M059J (cell line): Measurements from ENCODE around the gene PRG3. TPM values are rescaled to one million over a fixed set of nuclear protein-coding genes. Genes with fewer than 3 reads are reported as not detected.

Experiments
- DNase-seq: peaks from one replicate; pipeline ENCODE4 v3.0.0-alpha.2; 2012; ENCODE audit warnings: low read depth
- total RNA-seq: library from RNA; depleted of rRNA; stranded (reverse); fragments of >200 nt; shearing (Covaris generic); gene quantifications from 2 replicates; pipeline ENCODE4 v1.2.3, GENCODE V29; 2014; rRNA removed

Gene PRG3
- not detected in 2 replicates for total RNA-seq

GRCh38 chr11:57380975-57381374 is at the start of gene PRG3:
Gene PRG3, minus strand, starts transcription at chr11:57381150. Its CDS starts 442 bp downstream, at chr11:57380708.
- no peak for DNase-seq

GRCh38 chr11:57429946-57430345 is 49.0 kb upstream of the PRG3 start:
- DNase-seq: no peak

- no peak for DNase-seq
Observed at GRCh38 chr11:57428643-57429042, 47.7 kb upstream of the PRG3 start.

GRCh38 chr11:57427727-57428082 is 46.8 kb upstream of the PRG3 start:
- DNase-seq: no peak

- DNase-seq: peak; percentile 96
Observed at GRCh38 chr11:57426929-57427726, 46.2 kb upstream of the PRG3 start, which contains the start of gene SLC43A3. Gene SLC43A3, minus strand, starts transcription at chr11:57427121. Its CDS starts 949 bp downstream, at chr11:57426172.

- DNase-seq: peak; percentile 31
Observed at GRCh38 chr11:57426439-57426928, 45.5 kb upstream of the PRG3 start.

- DNase-seq: no peak
Observed at GRCh38 chr11:57425565-57426438, 44.9 kb upstream of the PRG3 start.

GRCh38 chr11:57424792-57425564 is 44.0 kb upstream of the PRG3 start:
- peak; percentile 96 for DNase-seq

- DNase-seq: no peak
Observed at GRCh38 chr11:57424137-57424791, 43.3 kb upstream of the PRG3 start.

- DNase-seq: no peak
Observed at GRCh38 chr11:57422669-57423068, 41.7 kb upstream of the PRG3 start.

GRCh38 chr11:57421805-57422204 is 40.9 kb upstream of the PRG3 start:
- no peak for DNase-seq

GRCh38 chr11:57421066-57421465 is 40.1 kb upstream of the PRG3 start:
- DNase-seq: no peak

- DNase-seq: no peak
Observed at GRCh38 chr11:57419146-57419545, 38.2 kb upstream of the PRG3 start.

GRCh38 chr11:57418131-57418530 is 37.2 kb upstream of the PRG3 start:
- peak; percentile 25 for DNase-seq

- DNase-seq: no peak
Observed at GRCh38 chr11:57417056-57417455, 36.1 kb upstream of the PRG3 start.

GRCh38 chr11:57416436-57416835 is 35.5 kb upstream of the PRG3 start:
- DNase-seq: no peak

- DNase-seq: no peak
Observed at GRCh38 chr11:57414612-57415212, 33.8 kb upstream of the PRG3 start.

- peak; percentile 30 for DNase-seq
Observed at GRCh38 chr11:57413681-57414080, 32.7 kb upstream of the PRG3 start.

- DNase-seq: peak; percentile 80
Observed at GRCh38 chr11:57410287-57410686, 29.3 kb upstream of the PRG3 start.

- DNase-seq: no peak
Observed at GRCh38 chr11:57409321-57410100, 28.6 kb upstream of the PRG3 start.
